Stimulated activated CD8-positive, alpha-beta memory T cell treated with anti-CD3 and anti-CD28 coated beads, Interleukin-7, amount 100 ng/mL, for 48 hours (primary cell): ENCODE measurements around the gene PTGER3.

Source experiments
- DNase-seq, 2 donors: peaks; one replicate each; pipeline ENCODE4 v3.0.0-alpha.2; 2020; ENCODE audit warnings: low read depth in 1 of 2; ENCODE audit errors: extremely low read depth in 1 of 2

PTGER3 gene

DNA sequence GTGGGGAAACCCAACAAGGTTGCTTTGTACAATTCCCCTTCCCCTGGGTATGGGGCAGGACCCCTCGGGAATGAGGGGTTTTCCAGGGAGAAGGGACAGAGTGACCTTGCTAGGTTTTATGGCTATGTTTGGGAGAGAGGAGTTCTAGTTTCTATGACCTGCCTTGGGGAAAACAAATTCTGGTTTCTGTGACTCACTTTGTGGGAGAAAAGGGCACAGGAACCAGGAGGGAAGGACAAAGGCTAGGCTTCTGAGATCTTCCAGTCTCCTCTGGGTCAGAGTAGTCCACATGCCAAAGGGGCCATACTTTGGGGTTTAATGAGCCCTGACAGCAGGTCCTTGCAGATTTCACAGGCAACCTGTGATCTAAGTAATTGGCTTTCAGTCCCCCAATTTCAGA lies 5.5 kb upstream of the PTGER3 start:
- DNase-seq, result no peak

DNA sequence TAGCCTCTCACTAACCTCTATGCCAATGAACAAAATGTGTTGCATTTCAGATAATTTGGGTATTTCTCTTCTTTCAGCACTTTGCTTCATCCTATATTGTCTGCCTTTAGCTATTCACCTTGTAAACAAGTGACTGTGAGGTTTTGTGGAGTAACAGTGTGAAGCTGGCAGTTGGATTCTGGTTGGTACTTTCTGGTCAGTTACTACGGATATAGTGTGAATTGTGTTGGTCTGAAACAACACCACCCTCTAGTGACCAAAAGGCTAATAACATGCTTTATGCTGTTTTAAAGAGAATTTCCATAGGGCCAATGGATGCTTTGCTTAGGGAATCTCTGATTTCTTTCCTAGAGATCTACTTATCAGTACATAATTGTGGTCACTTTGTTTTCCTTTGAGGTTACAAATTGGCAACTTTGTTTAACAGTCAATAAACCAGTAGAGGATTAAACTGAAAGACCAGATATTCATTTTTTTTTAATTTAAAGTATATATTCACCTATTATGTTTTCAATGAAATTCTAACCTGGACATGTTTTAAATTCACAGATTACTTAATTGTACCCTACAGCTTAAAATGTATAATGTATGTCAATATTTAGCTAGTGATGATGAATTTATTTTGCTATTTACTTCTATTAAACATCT lies 2.5 kb upstream of the PTGER3 start:
- DNase-seq, result no peak

DNA sequence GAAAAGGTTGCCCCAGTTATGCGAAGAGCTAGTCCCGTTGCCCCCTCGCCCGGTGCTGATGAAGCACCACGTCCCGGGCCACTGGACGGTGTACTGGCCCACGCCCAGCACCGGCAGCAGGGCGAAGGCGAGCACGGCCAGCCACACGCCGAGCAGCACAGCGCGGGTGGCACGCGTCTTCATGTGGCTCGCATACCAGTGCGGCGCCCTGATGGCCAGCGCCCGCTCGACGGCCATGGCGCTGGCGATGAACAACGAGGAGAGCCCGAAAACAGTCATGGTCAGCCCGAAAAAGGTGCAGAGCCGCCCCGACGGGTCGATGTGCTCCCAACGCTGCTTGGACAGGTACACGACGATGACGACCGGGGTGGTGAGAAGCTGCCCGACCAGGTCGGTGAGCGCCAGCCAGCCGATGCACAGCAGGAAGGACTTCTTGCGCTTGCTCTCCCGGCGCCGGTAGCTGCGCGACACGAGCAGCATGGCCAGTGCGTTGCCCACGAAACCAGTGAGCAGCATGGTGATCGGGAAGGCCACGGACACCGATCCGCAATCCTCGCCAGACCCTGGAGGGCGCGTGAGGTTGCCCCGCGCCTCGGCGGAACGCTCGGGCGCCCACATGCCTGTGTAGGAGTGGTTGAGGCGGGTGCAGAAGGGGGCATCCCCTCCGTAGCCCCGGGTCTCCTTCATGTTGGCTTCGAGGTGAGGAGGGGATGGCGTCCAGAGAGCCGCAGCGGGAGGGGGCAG lies 553 bp downstream of the PTGER3 start:
- DNase-seq, result no peak

DNA sequence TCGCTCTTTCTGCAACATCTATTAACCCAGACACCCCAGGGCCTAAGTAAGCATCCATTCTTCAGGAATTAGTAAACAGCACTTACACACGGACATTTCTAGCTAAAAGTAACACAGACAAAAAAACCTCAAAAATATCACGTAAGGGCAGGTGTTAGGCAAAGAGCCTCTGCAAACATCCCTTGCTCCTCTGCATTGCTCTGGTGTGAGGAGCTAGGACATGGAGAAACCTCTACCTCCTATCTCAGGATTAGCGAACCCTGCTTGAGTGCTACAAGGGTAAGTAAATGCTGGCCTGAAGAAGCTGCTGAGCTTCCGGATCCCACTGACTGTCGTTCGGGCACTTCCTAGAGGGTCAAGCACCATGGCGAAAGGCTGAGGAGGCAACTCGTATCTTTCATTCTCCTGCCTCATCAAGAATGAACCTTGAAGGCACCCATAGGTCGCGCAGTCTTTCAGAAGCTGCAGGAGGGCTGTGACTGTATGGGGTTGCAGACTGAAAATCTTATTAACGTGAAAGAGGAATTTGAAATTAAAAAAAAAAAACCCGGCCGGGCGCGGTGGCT lies 2.1 kb downstream of the PTGER3 start:
- DNase-seq, result no peak

DNA sequence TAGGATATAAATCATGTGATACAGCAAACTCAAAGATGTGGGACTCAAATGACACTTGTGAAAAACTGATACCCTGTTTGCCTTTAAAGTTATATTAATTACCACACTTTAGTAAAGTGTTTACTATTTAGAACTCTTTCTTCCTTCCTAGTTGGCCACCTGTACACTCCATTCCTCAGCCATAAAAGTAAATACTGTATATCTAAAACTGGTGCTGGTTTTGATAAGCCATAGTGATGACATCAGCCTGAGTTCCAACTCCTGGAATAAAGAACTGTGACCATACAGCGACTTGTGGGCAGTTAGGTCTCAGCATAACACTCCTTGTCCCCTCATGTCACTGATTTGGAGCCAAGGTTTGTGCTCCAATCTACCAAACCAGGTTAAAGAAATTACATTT lies 2.8 kb downstream of the PTGER3 start:
- no peak for DNase-seq

DNA sequence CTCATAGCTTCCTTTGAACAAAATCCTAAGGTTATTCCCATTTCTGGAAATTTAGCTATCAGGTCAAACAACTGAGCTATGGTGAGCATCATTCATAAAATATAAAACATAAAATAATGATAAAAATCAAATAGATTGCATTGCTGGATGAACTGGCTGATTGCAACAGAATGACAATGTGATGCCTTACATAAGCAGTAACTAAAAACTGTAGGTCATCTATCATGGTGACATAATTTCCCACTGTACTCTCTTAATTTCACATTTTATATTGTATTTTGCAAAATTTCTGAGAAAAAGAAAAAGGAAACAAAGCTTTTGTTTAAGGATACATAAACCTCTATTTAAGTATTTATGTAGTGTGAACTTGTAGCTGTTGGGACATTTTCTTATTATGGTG lies 4.6 kb downstream of the PTGER3 start:
- no peak for DNase-seq

DNA sequence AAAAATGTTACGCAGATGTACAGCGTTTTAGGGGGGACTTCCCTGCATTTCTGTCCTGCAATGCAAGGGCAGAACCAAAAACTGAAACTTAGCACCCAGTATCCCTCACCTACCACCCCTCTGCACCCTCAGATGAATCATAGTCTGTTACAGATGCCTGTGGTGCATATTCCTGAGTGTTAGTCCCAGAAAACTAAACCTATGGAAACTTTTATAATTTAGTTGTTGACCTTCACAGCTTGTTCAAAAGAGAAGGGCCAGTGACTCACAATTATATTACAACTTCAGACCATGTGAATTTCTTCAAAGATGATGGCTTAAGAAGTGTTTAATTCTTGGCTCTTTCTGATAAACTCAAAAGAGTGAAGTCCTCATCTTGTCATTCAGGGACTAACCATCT lies 5.8 kb downstream of the PTGER3 start:
- no peak for DNase-seq

DNA sequence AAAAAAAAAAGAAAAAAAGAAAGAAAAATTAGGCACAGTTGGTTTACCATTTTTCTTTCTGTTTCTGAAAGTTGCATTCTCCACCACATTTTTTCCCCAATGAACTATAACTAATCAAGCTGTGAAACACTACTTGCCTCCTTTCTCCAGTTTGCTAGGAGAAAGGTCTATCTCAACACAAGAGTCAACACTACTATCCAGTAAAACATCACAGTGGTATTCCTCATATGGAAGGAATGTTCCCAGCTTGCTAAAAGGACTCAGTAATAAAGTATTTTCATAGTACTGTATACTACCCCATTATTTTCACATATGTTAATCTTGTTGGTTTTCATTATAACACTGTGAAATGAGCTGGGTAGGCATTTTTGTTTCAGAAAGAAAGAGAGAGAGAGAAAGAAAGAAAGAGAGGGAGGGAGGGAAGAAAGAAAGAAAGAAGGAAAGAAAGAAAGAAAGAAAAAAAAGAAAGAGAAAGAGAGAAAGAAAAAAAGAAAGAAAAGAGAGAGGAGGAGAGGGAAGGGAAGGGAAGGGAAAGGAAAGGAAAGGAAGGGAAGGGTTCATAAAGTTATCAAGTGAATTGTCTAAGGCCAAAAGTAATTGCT lies 7.9 kb downstream of the PTGER3 start:
- DNase-seq, result no peak

DNA sequence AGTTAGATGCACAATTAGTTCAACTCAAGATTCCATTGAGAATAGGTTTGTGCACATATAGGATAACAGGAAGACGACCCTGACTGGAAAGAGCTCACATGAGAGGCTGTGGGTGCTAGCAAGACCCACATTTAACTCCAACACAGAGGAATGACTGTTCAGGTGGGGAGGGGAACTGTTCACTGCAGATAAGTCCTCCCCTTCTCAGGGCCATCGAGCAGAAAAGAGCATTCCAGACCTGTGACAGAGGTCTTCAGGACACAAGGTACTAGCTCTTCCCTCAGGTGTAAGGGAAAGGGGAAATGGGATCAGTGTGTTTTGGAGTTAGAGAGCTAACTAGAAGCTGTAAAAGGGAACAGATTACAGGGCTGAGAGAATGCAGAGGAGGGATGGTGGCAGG lies 8.7 kb downstream of the PTGER3 start:
- DNase-seq, result no peak

DNA sequence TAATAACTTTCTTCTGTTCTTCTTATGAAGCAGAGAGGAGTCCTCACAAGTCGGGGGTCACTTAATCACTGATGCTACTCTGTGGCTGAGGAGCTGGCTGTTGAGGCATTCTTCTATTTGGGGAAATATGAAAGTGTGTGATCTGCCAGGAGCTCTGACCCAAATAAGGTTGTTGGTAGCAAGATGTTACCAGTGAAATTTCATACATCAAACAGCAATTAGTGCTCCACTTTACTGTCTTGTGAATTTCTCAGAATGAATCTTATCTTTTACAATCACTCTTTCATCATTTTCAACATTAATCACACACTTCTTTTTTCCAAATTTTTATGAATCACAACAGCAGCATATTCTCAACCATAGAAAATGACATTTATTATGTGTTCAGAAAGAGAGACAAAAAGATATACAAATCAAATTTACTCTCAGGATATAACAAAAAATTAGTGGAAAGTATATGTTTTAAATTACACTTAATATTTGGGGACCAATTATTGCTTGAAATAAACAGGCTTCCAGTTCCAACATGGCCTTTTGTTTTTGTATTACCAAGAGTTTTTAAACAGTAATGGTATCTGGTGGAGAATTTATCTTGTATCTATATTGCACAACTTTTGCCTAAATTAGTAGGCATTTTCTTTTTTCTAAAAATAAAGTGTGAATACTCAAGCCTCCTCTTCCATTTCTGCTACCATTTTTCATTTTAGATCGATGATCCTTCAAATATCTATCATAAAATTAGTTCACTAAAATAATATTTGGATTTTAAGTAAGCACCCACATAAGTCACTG lies 9.6 kb downstream of the PTGER3 start:
- no peak for DNase-seq

DNA sequence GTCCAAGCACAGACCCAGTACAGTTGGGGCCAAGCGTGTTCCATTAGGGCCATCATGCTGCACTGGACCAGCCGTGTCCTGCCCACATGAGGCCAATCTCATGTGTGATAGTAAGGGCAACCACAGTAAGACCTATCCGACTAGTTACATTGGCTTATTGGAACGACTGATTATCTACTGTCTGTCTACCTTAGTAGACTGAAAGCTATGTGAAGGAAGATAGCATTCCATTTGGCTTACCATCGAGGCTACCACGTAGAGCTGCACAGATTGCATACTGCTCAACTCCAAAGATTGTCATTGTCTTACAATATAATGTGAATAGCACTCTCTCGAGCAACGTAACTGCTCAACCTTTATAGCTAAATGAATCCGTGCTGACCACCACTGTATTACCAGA lies 10.6 kb downstream of the PTGER3 start:
- no peak for DNase-seq

DNA sequence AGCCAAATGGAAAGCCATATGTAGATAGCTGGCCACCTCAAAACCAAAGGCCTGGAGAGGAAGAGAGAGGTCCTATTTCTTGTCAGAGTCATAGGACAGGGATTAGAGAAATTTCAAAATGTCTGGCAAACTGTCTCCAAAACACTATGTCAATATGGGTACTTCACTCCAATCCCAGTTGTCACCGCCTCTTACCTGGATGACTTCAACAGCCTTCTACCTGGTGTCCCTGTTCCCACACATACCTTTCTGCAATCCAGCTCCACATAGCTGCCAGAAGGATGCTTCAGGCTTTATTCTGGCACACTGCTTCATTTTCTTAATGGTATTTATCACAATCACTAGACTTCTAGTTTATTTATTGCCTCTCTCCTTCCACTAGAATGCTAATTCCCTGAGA lies 14.5 kb downstream of the PTGER3 start:
- DNase-seq, result no peak

DNA sequence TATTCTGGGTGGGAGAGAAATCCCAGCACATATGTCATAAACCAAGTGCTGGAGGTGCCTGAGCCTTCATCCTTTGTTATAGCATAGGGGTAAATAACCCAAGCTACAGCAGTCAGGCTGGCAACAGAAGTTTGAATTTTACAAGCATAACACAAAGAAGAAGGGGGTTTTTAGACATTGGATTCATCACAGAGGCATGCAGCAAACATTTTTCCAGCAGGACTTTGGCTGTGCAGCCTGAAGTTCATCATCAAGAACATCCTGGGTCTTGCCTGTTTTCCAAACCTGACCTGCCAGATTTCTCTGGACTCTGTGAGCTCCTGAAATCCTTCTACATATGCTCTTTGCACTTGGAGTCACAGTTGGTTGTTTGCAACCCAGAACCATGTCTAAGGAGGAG lies 16.2 kb downstream of the PTGER3 start:
- DNase-seq, result no peak

DNA sequence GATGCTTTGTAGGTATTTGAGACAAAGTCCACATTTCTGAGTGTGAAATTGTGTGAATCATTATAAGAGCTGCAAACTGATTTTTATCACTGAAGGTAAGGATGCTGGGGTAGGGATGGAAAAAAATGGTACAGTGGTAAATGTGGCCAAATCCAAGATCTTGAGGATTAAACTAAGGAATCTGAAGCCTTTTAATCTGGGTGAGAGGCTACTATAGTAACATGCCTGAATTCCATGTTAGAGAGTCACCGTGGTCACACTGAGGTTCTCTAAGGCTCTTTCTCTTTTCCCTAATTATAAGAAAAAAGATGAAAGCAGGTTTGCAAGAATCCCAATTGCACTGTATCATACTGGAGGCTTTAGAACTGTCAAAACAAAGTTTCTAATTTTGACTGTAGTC lies 17.6 kb downstream of the PTGER3 start:
- DNase-seq, result no peak

DNA sequence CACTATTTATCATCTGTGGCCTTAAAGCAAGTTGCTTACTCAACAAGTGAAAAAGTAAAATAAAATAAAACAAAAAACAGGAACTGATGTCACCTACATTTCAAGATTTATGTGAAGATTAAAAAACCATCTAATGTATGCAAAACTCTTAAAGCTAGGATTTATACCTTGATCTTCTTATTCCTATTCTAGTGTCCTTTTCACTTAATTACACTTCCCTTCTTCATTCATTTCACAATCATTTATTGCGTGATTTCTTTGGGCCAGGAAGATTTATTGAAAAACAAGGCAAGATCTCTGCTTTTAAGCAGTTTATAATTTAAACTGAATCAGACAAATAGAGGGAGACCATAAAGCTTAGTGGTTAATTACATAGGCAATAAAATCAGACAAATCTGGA lies 18.6 kb downstream of the PTGER3 start:
- no peak for DNase-seq

DNA sequence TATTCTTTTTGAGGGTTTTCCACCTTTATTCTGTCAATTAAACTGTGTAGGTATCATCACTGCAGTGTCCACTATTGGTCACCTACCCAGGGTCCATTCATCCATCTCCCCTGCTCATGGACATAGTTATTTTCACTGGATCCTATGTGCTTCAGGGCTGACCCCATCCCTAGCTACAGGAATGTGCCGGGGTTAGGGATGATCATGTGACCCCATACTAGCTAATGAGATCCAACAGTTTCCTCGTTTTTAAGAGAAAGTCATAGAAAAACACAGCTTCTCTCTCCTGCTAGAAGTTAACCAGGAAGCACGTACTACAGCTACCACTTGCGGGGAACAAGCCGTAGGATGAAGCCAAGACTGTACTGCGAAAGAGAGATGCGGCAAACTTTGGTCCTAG lies 19.6 kb downstream of the PTGER3 start:
- DNase-seq, result no peak

DNA sequence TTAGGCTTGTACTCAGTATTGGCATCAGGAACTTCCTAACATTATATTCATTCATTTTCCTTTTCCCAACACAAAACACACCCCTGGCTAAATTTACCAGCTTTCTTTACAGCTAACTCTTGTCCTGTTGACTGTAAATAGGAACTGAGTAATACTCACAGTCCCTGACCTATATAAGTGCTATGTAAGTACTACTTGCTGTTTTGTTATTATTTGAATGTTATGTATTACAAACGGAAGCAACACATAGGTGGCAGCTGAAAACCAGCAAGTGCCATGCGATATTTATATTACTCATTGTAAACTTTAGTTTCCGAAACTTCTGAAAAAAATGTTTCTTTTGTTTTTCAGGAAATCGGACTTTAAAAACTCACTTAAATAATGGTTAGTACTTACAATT lies 21.5 kb downstream of the PTGER3 start:
- no peak for DNase-seq

DNA sequence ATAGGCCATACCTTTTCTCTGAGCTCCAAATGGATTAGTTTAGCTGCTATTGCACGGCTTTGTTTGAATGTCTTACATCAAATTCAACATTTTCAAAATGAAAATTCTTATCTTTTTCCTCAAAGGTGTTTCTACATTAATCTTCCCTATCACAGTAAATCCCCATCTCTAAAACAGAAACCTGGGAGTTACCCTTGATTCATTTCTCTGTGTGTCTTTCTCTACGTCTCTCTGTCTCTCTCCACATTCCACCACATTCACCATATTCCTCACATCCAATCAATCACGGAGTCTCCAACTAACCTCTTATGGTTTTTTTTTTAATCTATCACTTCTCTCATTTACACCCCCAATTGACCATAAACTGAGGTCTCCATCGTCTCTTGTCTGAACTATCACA lies 24.1 kb downstream of the PTGER3 start:
- DNase-seq, result no peak

DNA sequence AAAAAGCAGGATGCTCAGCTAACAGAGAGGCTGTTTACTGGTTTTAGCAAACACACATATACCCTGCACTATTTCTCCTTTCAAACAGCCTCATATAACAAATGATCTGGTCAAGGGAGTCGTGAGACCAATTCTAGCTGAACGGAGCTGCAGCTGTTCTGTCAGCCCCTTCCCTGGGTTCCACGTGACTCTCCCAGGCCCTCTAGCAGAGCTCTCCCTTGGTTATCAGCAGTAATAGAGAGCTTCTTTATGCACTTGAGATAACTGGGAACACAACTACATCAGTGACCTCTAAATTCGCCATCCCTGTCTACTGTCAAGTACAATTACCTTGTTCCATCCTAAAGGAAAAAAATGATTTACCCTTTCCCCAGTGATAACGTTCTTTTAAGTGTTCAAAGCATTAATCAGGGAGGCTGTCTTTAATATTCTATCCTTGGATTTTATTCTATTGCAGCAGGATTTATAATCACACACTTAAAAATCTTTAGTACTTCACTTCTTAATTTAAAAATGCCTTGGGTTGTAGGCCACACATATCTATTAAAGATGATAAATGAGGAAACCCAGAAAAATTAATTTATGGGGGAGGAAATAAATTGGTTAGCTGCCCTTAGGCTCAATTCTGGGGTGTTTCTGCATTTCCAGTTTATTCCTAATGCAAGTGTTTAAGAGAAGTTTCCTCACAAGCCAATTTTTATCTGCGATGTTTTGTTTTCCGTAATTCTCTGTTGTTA lies 28.2 kb downstream of the PTGER3 start:
- no peak for DNase-seq

DNA sequence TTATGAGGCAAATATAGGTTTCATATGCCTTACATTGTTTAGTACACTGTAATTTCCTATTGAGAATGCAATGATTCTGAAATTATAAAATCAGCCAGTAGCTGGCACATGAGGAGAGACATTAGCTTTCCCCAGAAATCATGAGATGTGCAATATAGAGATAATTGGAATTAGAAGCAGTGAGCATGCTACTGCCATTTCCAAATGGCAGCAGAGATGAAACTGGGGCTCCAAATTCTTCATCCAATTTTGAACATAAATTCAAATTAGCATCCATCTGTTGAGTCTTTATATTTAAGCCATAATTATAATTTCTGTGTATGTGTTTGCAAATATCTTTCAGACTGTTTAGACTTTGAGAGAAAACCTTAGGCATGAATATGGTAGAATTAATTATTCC lies 28.8 kb downstream of the PTGER3 start:
- DNase-seq, result no peak

DNA sequence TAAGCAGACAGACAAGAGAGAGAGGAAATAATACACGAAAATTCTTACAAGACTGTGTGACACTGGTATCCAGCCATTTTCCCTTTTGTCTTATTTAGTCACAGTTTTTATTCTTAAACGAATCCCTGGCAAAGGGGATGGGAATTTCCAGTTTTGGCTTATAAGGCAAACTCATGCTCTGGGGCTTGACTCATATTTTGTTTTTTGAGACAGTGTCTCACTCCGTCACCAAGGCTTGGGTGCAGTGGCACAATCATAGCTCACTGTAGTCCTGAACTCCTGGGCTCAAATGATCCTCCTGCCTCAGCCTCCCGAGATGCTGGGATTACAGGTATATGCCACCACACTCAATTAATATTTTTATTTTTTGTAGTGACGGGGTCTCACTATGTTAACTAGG lies 31.9 kb downstream of the PTGER3 start:
- no peak for DNase-seq
